Measurements from ENCODE around the gene TRAF3IP3.

- TF ChIP-seq, protein P1, sequence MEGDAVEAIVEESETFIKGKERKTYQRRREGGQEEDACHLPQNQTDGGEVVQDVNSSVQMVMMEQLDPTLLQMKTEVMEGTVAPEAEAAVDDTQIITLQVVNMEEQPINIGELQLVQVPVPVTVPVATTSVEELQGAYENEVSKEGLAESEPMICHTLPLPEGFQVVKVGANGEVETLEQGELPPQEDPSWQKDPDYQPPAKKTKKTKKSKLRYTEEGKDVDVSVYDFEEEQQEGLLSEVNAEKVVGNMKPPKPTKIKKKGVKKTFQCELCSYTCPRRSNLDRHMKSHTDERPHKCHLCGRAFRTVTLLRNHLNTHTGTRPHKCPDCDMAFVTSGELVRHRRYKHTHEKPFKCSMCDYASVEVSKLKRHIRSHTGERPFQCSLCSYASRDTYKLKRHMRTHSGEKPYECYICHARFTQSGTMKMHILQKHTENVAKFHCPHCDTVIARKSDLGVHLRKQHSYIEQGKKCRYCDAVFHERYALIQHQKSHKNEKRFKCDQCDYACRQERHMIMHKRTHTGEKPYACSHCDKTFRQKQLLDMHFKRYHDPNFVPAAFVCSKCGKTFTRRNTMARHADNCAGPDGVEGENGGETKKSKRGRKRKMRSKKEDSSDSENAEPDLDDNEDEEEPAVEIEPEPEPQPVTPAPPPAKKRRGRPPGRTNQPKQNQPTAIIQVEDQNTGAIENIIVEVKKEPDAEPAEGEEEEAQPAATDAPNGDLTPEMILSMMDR (IDR thresholded peaks at IDR 0.05) = no peak
- TF ChIP-seq POLR2A (IDR thresholded peaks at IDR 0.05) = no peak
Measured at GRCh38 chr1:209736490-209737117, 19.2 kb upstream of the TRAF3IP3 start.

Data from upper lobe of left lung (tissue), 4 donors.